NK-92 (cell line): ENCODE measurements around the gene TNMD.

Experiments
- DNase-seq: peaks from one replicate; lab custom pipeline; 2025; ENCODE audit not compliant: unreplicated experiment; lab: John Stamatoyannopoulos, UW

The TNMD gene

DNA sequence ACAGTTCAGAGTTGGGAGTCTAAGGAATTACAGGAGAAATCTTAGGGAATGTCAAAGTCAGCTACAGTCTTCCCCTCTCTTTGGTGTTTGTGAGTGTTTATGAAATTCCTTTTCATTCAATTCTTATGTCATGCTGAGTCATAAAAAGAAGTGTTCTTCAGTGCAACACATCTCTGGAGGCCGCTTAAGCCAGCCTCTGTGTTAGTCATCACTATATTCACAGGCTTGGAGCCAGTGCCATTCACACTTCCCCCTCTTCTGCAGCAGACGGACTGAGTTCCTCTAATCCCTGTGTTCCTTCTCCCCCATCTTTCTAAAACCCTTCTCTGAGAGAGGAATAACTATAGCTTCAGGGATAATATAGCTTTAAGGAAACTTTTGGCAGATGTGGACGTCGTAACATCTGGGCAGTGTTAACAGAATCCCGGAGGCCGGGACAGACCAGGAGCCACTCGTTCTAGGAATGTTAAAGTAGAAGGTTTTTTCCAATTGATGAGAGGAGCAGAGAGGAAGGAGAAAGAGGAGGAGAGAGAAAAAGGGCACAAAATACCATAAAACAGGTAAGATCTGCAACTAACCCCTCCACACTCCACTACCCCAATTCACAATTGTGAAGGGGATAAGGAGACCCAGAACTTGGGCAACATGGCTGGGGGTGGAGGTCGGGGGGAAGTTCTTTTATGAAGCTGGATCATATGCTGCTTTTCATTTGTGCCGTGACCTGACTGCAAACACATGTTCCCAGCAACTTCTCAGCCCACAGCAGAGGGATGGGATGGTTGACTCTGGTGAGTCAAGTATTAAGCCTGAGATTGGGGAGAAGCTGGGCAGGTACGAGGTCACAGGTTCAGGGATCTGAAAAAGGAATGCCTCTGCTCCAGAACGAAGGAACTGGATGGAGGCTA lies 59.5 kb downstream of the TNMD start, which contains the start of gene SRPX2:
Gene SRPX2 (plus strand): TSS at position 244 of the 905 bp plus-strand sequence. CDS start 2,124 bp downstream, outside the sequence.
- no peak for DNase-seq

DNA sequence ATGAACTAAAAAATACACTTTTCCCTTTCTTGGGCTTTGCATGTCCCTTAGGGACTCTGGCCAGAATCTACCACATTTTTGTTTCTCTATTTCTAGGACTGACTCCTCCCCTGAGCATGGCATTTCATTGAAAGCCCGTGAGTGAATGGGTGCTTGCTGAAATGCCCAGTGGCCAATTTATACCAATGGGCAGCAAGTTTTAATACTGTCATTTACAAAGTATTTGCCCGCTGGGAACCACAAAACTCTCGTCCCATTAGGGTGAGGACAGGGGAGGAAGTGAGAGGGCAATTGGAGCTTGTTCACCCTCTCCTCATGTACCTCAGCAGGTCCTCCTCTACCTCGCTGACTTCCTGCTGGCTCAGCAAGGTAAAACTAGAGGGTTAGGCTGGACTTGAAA lies 60.4 kb downstream of the TNMD start:
- no peak for DNase-seq

DNA sequence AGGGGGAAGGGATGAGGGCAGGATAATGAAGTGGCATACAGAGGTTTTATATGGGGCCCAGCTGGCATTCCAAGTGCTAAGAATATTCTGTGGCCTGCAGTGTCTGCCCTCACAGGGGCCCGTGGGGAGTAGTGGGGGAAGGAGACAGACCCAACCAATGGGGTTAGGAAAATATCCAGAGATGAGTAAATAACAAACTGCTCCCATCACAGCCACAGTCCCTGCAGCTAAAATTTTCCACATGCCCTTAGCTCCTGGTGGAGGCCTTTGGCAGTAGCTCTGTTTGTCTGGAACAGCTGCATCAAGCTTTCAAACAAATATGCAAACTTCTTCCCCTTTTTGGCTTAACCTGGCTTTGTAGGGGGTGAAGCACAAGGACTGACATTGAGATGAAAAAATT lies 62.4 kb downstream of the TNMD start:
- no peak for DNase-seq

DNA sequence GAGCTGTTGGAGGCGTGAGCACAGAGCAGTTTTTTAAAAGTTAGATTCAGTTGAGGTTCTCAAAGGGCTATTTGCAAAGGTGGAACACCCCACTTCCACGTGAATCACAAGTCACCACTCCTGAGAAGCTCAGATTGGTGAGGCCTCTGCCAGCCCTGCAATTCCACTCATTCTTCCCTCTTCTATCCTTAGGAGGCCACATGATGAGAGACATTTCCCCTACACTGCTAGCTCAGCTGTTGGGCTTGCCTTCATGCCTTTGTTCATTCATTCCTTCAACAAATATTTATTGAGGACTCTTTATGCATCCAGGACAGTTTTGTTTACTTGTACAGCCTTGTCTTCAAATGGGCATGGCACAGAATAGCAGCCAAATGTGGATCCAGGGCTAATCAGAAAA lies 63.0 kb downstream of the TNMD start:
- DNase-seq: no peak

DNA sequence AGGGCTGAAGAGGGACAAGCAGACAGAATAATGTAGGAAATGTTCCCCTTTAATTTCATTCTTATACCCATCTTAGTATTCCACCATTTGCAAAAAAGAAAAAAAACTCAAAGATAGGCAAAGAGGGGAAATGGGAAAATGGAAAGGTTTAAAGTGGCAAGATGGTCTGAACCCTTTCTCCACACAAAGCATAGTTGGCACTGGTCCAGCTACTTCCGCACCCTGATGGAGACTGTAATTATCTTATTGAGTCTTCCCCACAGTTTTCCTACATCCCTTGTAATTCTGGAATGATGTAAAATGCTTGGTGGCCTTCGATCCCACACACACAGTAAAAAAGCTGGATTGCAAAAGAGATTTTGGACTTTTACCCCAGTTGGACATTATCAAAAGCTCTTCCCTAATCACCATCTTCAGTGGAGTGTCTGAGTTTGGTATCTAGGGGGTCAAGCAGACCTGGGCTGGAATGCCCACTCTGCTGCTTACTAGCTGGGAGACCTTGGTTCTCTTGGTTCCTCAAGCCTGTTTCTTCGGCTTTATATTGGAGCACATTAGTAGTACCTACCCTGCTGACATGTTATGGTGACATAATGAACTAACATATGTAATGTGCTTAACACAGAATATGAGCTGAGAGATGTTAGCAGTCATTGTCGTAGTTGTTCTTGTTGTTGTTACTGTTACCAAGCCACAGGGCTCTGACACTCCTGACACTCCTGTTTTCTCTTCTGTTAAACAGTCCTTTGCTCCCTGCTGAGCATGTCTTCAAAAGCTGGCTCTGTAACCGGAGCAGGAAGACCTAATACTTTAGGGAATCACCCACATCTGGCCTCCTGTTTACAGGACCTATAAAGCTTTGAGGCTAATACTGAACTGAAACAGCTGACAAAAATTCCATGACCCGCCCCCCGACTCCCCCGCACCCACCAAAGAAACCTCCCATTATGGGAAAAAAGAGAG lies 64.0 kb downstream of the TNMD start:
- no peak for DNase-seq
